ENCODE measurements around the gene ABLIM1.

- TF ChIP-seq CTCF (IDR thresholded peaks at IDR 0.05) (peak in 1 of 3 experiments; percentile 26), POLR2A (IDR thresholded peaks at IDR 0.05) (no peak)
Measured at GRCh38 chr10:114437473-114438292, 220.4 kb downstream of the ABLIM1 start.

All from testis (tissue), 2 donors.